Neural progenitor cell (in vitro differentiated cells): Measurements from ENCODE around the gene RGS3.

Experiments
- EZH2 ChIP-seq: fragments of 200-600 bp; sonication (generic); IDR thresholded peaks from 2 replicates; pipeline ENCODE4 v1.6.1; 2017; ENCODE audit warnings: antibody characterized with exemption, mild to moderate bottlenecking, moderate library complexity
- EZH2phosphoT487 ChIP-seq: fragments of 200-600 bp; sonication (generic); IDR thresholded peaks from 2 replicates; pipeline ENCODE4 v1.6.1; 2017; ENCODE audit warnings: antibody characterized with exemption
- TF ChIP-seq, protein P1 (sequence below): fragments of 200-600 bp; sonication (generic); IDR thresholded peaks from 2 replicates; pipeline ENCODE4 v1.5.1; 2017; ENCODE audit warnings: antibody characterized with exemption, mild to moderate bottlenecking

DNA sequence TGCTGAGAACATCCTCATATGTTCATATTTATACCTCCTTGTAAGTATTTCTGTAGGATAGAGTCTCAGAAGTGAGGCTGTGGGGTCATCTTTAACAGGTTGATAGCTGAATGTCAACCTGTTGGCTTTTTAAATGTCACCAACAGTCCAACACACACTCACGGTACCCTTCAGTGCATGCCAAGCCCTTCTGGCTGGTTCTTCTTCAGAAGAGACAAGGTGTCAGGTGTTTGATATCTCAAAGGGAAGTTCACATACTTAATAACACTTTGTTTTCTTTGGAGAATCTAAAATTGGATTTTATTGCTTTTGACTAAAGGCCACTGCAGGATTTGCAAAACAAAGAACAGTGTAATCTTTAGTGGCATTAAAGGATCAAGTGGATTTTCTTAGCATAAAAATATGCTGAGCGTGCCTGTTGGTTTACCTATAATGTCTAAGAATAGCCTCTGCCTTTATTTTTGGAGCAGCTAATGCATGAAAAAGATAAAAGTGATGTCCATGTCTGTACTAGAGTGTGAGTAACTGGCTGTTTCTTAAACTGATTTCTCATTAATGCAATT, 58.2 kb downstream of the RGS3 start:
- TF ChIP-seq, protein P1, sequence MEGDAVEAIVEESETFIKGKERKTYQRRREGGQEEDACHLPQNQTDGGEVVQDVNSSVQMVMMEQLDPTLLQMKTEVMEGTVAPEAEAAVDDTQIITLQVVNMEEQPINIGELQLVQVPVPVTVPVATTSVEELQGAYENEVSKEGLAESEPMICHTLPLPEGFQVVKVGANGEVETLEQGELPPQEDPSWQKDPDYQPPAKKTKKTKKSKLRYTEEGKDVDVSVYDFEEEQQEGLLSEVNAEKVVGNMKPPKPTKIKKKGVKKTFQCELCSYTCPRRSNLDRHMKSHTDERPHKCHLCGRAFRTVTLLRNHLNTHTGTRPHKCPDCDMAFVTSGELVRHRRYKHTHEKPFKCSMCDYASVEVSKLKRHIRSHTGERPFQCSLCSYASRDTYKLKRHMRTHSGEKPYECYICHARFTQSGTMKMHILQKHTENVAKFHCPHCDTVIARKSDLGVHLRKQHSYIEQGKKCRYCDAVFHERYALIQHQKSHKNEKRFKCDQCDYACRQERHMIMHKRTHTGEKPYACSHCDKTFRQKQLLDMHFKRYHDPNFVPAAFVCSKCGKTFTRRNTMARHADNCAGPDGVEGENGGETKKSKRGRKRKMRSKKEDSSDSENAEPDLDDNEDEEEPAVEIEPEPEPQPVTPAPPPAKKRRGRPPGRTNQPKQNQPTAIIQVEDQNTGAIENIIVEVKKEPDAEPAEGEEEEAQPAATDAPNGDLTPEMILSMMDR: no peak
- TF ChIP-seq EZH2 (no peak), EZH2phosphoT487 (no peak)
